ENCODE measurements around the gene MAP7D1. TPM values are rescaled to one million over a fixed set of nuclear protein-coding genes. Genes with fewer than 3 reads are reported as not detected.

Gene MAP7D1
- total and polyA plus RNA-seq, 2 donors (not counting 1 experiment from before 2014, with no cell fraction given), result 70.6 to 78.4 TPM

- Histone ChIP-seq H3K27me3 (ENCODE audit: control insufficient read depth, insufficient read depth, low read length) (no peaks in the 10 kb centered on the region), H3K27ac (ENCODE audit: insufficient read depth, low read length) (peak overlapping the region; percentile 98), H3K4me2 (ENCODE audit: extremely low read depth, insufficient read depth, low read length) (peak overlapping the region; percentile 100), H3K9me3 (ENCODE audit: control insufficient read depth, insufficient read depth, low read depth, low read length) (no peaks in the 10 kb centered on the region), H4K20me1 (ENCODE audit: control insufficient read depth, extremely low read depth, insufficient read depth, low read length) (no peaks in the 10 kb centered on the region), H2AFZ (ENCODE audit: low read length) (peak overlapping the region; percentile 84), H3K79me2 (ENCODE audit: control insufficient read depth, insufficient read depth, low read length) (peaks cover 29% of the 10 kb centered on the region), H3K9ac (ENCODE audit: insufficient read depth, low read length) (peak overlapping the region; percentile 87), H3K36me3 (ENCODE audit: control insufficient read depth, insufficient read depth, low read length) (peaks cover 3% of the 10 kb centered on the region), H3K4me1 (ENCODE audit: control insufficient read depth, extremely low read depth, insufficient read depth, low read length) (peaks cover 3% of the 10 kb centered on the region), H3K4me3 (replicated peaks in 1 of 4; ENCODE audit: control extremely low read depth in 1 of 4, insufficient read depth in 1 of 4, low read depth in 3 of 4, low read length in 4 of 4) (peak overlapping the region; percentile 51 to 77 (median 66))
- DNase-seq (ENCODE audit: low read depth in 2 of 2), result no peak
- TF ChIP-seq CTCF (conservative IDR thresholded peaks at IDR 0.05 in 1 of 2, IDR thresholded peaks at IDR 0.05 in 1 of 2; ENCODE audit: low read depth in 1 of 2, low read length in 2 of 2), result no peak
- TF ChIP-seq EZH2 (IDR thresholded peaks at IDR 0.05; ENCODE audit: low read length, missing control alignments), result no peak
Observed at GRCh38 chr1:36222481-36223380, 66.8 kb downstream of the MAP7D1 start.

- Histone ChIP-seq H3K9ac (ENCODE audit: insufficient read depth, low read length) (peak overlapping the region; percentile 87), H3K4me3 (replicated peaks in 1 of 4; ENCODE audit: control extremely low read depth in 1 of 4, insufficient read depth in 1 of 4, low read depth in 3 of 4, low read length in 4 of 4) (peak overlapping the region; percentile 51 to 77 (median 66)), H3K36me3 (ENCODE audit: control insufficient read depth, insufficient read depth, low read length) (peaks cover 3% of the 10 kb centered on the region), H3K4me2 (ENCODE audit: extremely low read depth, insufficient read depth, low read length) (peak overlapping the region; percentile 100), H3K4me1 (ENCODE audit: control insufficient read depth, extremely low read depth, insufficient read depth, low read length) (peaks cover 3% of the 10 kb centered on the region), H3K27ac (ENCODE audit: insufficient read depth, low read length) (peak overlapping the region; percentile 98), H4K20me1 (ENCODE audit: control insufficient read depth, extremely low read depth, insufficient read depth, low read length) (no peaks in the 10 kb centered on the region), H2AFZ (ENCODE audit: low read length) (peak overlapping the region; percentile 84), H3K9me3 (ENCODE audit: control insufficient read depth, insufficient read depth, low read depth, low read length) (no peaks in the 10 kb centered on the region), H3K79me2 (ENCODE audit: control insufficient read depth, insufficient read depth, low read length) (peaks cover 36% of the 10 kb centered on the region), H3K27me3 (ENCODE audit: control insufficient read depth, insufficient read depth, low read length) (no peaks in the 10 kb centered on the region)
- DNase-seq (ENCODE audit: low read depth in 2 of 2), result peak; percentile 71 to 77
- no peak for TF ChIP-seq EZH2 (IDR thresholded peaks at IDR 0.05; ENCODE audit: low read length, missing control alignments)
- TF ChIP-seq CTCF (conservative IDR thresholded peaks at IDR 0.05 in 1 of 2, IDR thresholded peaks at IDR 0.05 in 1 of 2; ENCODE audit: low read depth in 1 of 2, low read length in 2 of 2), result no peak
Observed at GRCh38 chr1:36223381-36223995, 67.5 kb downstream of the MAP7D1 start.

GRCh38 chr1:36223996-36224536 is 68.1 kb downstream of the MAP7D1 start, which contains the start of gene THRAP3:
Gene THRAP3 (plus strand): TSS chr1:36224443. CDS start chr1:36282564, 58,121 bp downstream.
- Histone ChIP-seq H3K9ac (ENCODE audit: insufficient read depth, low read length) (peak within 1 kb of the TSS; percentile 99), H3K4me2 (ENCODE audit: extremely low read depth, insufficient read depth, low read length) (peak within 1 kb of the TSS; percentile 100), H3K9me3 (ENCODE audit: control insufficient read depth, insufficient read depth, low read depth, low read length) (no peaks in the 10 kb centered on the region), H3K27ac (ENCODE audit: insufficient read depth, low read length) (peak within 1 kb of the TSS; percentile 98), H4K20me1 (ENCODE audit: control insufficient read depth, extremely low read depth, insufficient read depth, low read length) (no peaks in the 10 kb centered on the region), H3K79me2 (ENCODE audit: control insufficient read depth, insufficient read depth, low read length) (peaks cover 42% of the 10 kb centered on the region), H3K4me3 (replicated peaks in 1 of 4; ENCODE audit: control extremely low read depth in 1 of 4, insufficient read depth in 1 of 4, low read depth in 3 of 4, low read length in 4 of 4) (peak within 1 kb of the TSS; percentile 83 to 98 (median 92)), H3K27me3 (ENCODE audit: control insufficient read depth, insufficient read depth, low read length) (no peaks in the 10 kb centered on the region), H3K36me3 (ENCODE audit: control insufficient read depth, insufficient read depth, low read length) (peaks cover 3% of the 10 kb centered on the region), H3K4me1 (ENCODE audit: control insufficient read depth, extremely low read depth, insufficient read depth, low read length) (peaks cover 3% of the 10 kb centered on the region), H2AFZ (ENCODE audit: low read length) (peak within 1 kb of the TSS; percentile 84)
- TF ChIP-seq CTCF (conservative IDR thresholded peaks at IDR 0.05 in 1 of 2, IDR thresholded peaks at IDR 0.05 in 1 of 2; ENCODE audit: low read depth in 1 of 2, low read length in 2 of 2), result no peak
- TF ChIP-seq EZH2 (IDR thresholded peaks at IDR 0.05; ENCODE audit: low read length, missing control alignments), result no peak
- peak; percentile 99 for DNase-seq (ENCODE audit: low read depth in 2 of 2)
